ENCODE data around the gene CADPS. TPM values are rescaled to one million over a fixed set of nuclear protein-coding genes. Genes with fewer than 3 reads are reported as not detected.
A peak's percentile ranks its signal among the peaks of the same experiment; 100 is the strongest.

Gene CADPS
- total and polyA plus RNA-seq, 8 donors: 16.1 to 112 (median 26.0) TPM

- Histone ChIP-seq H3K9me3 (no peaks in the 10 kb centered on the region), H3K4me3 (no peak overlapping the region), H3K27ac (no peak overlapping the region), H3K36me3 (no peaks in the 10 kb centered on the region), H3K4me1 (no peaks in the 10 kb centered on the region), H3K27me3 (no peaks in the 10 kb centered on the region)
- intact Hi-C loops (cut with DNase I): no loop called here
- TF ChIP-seq CTCF (IDR thresholded peaks at IDR 0.05): no peak
- ATAC-seq (no peak), DNase-seq (no peak), FAIRE-seq (no peak)
- WGBS, 2 donors: 57 to 97% methylated on average over 1 of the region's 1 CpG
These were observed 147.7 kb downstream of the CADPS start for GRCh38 chr3:62727536-62727935.

GRCh38 chr3:62724503-62724902, 150.7 kb downstream of the CADPS start:
- Histone ChIP-seq H3K27me3 (no peaks in the 10 kb centered on the region), H3K27ac (no peak overlapping the region), H3K4me3 (no peak overlapping the region), H3K36me3 (no peaks in the 10 kb centered on the region), H3K9me3 (no peaks in the 10 kb centered on the region), H3K4me1 (no peaks in the 10 kb centered on the region)
- DNase-seq (no peak), FAIRE-seq (no peak), ATAC-seq (no peak)
- no peak for TF ChIP-seq CTCF (IDR thresholded peaks at IDR 0.05)
- intact Hi-C loops (cut with DNase I): no loop called here
- WGBS, 2 donors: 84 to 91% methylated on average over 4 of the region's 4 CpGs

GRCh38 chr3:62723914-62724217, 151.3 kb downstream of the CADPS start:
- H3K9me3 ChIP-seq: no peaks in the 10 kb centered on the region
- no peak overlapping the region for H3K4me3 ChIP-seq
- TF ChIP-seq CTCF (IDR thresholded peaks at IDR 0.05): no peak
- H3K4me1 ChIP-seq: no peaks in the 10 kb centered on the region
- intact Hi-C loops (cut with DNase I): no loop called here
- WGBS, 2 donors: 58 to 75% methylated on average over 1 of the region's 1 CpG
- FAIRE-seq: no peak
- peak in 2 of 4 donors; percentile 24 to 38 for ATAC-seq
- no peak overlapping the region for H3K27ac ChIP-seq
- no peaks in the 10 kb centered on the region for H3K36me3 ChIP-seq
- no peaks in the 10 kb centered on the region for H3K27me3 ChIP-seq
- no peak for DNase-seq

- H3K9me3 ChIP-seq: no peaks in the 10 kb centered on the region
- WGBS, 2 donors: 61 to 70% methylated on average over 13 of the region's 13 CpGs
- H3K36me3 ChIP-seq: no peaks in the 10 kb centered on the region
- FAIRE-seq (no peak), ATAC-seq (peak in 2 of 4 donors; percentile 24 to 35), DNase-seq (no peak)
- H3K4me1 ChIP-seq: no peaks in the 10 kb centered on the region
- intact Hi-C loops (cut with DNase I): no loop called here
- no peak overlapping the region for H3K4me3 ChIP-seq
- no peak for TF ChIP-seq CTCF (IDR thresholded peaks at IDR 0.05)
- H3K27ac ChIP-seq: no peak overlapping the region
- no peaks in the 10 kb centered on the region for H3K27me3 ChIP-seq
These were observed 151.9 kb downstream of the CADPS start for GRCh38 chr3:62723166-62723913.

GRCh38 chr3:62722344-62722743, 152.9 kb downstream of the CADPS start:
- no peak for FAIRE-seq
- Histone ChIP-seq H3K27me3 (no peaks in the 10 kb centered on the region), H3K9me3 (no peaks in the 10 kb centered on the region), H3K36me3 (no peaks in the 10 kb centered on the region), H3K27ac (no peak overlapping the region), H3K4me3 (no peak overlapping the region), H3K4me1 (no peaks in the 10 kb centered on the region)
- intact Hi-C loops (cut with DNase I): no loop called here
- DNase-seq: no peak
- TF ChIP-seq CTCF (IDR thresholded peaks at IDR 0.05): no peak
- ATAC-seq: no peak
